Vagina (tissue), 2 donors: Measurements from ENCODE around the gene PIGM.

Experiments used
- POLR2A ChIP-seq, 2 donors: fragments of 450-650 bp; IDR thresholded peaks; one replicate each; pipeline ENCODE4 v1.6.1; 2017; ENCODE audit warnings: antibody characterized with exemption in 2 of 2, mild to moderate bottlenecking in 2 of 2, moderate library complexity in 2 of 2
- POLR2AphosphoS5 ChIP-seq, 2 donors: sonication (generic); formaldehyde crosslinking; IDR thresholded peaks; one replicate each; pipeline ENCODE4 v1.9.0; 2017; ENCODE audit warnings: antibody characterized with exemption in 2 of 2, mild to moderate bottlenecking in 2 of 2, low read depth in 1 of 2; ENCODE audit not compliant: insufficient read depth in 1 of 2
- TF ChIP-seq, protein P1 (sequence below), 3 experiments: fragments of 450-650 bp in 2 of 3; fragments of 200-600 bp in 1 of 3; sonication (generic) in 1 of 3; IDR thresholded peaks; one replicate each; pipeline ENCODE4 v1.5.1; 2017 to 2019; ENCODE audit warnings: antibody characterized with exemption in 3 of 3, mild to moderate bottlenecking in 2 of 3, moderate library complexity in 2 of 3

DNA sequence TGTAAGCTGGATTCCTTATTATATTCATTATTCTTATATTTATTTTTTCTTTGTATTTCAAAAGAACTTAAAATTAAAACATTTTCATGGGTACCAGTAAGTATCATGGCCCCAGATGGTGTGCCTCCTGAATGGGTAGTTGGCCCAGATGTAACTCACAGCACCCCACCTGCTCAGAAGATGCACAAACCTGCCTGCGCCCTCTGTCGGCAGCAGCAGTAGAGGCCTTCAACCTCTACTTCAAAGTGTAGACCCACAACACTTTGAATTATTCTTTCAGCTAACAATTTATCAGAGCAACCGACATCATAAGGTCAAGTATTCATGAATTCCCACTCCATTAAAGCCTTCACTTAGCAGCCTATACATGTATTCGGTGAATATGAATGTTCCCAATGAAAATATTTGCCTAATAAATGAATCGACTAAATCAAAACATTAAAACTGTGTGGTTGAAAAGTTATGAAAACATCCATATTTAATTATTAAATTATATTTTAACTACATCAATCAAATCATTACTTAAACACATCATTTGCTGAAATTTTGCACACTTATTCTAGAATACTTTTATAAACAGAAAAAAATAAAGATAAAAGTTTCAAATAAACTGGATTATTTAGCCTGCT lies 25.4 kb downstream of the PIGM start:
- TF ChIP-seq, protein P1, sequence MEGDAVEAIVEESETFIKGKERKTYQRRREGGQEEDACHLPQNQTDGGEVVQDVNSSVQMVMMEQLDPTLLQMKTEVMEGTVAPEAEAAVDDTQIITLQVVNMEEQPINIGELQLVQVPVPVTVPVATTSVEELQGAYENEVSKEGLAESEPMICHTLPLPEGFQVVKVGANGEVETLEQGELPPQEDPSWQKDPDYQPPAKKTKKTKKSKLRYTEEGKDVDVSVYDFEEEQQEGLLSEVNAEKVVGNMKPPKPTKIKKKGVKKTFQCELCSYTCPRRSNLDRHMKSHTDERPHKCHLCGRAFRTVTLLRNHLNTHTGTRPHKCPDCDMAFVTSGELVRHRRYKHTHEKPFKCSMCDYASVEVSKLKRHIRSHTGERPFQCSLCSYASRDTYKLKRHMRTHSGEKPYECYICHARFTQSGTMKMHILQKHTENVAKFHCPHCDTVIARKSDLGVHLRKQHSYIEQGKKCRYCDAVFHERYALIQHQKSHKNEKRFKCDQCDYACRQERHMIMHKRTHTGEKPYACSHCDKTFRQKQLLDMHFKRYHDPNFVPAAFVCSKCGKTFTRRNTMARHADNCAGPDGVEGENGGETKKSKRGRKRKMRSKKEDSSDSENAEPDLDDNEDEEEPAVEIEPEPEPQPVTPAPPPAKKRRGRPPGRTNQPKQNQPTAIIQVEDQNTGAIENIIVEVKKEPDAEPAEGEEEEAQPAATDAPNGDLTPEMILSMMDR (IDR thresholded peaks at IDR 0.05): peak in 2 of 3 experiments; percentile 54 to 60
- TF ChIP-seq POLR2A (IDR thresholded peaks at IDR 0.05) (no peak), POLR2AphosphoS5 (IDR thresholded peaks at IDR 0.05; ENCODE audit: insufficient read depth in 1 of 2, low read depth in 1 of 2) (no peak)
